ENCODE results near the gene PPP1R13B.
A peak's percentile ranks its signal among the peaks of the same experiment; 100 is the strongest.
"Not testable (repeated sequence)": the region's sequence is repeated elsewhere in the genome, so short reads cannot be mapped to it uniquely, and the experiment has no call there.

Gene PPP1R13B

DNA sequence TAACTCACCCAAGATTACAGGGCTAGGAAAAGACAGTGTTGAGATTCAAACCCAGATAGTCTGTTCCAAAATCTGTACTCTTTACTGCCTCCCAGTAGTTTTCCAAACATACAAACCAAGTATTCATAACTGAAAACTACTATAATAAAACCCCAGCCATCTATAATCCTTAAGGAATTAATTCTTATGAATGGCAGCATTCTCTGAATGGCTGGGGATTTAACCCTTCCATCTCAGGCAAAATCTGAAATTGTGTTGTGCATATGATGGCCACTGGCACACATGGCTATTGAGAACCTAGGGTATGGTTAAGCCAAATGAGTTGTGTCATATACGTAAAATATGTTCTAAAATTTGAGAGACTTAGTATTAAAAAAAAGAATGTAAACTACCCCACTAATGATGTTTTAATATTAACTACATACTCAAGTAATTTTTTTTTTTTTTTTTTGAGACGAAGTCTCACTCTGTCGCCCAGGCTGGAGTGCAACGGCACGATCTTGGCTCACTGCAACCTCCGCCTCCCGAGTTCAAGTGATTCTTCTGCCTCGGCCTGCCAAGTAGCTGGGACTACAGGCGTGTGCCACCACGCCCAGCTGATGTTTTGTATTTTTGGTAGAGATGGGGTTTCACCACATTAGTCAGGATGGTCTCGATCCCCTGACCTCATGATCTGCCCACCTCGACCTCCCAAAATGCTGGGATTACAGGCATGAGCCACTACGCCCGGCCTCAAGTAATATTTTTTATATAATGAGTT is 16.7 kb downstream of the PPP1R13B start:
- no peak for DNase-seq

DNA sequence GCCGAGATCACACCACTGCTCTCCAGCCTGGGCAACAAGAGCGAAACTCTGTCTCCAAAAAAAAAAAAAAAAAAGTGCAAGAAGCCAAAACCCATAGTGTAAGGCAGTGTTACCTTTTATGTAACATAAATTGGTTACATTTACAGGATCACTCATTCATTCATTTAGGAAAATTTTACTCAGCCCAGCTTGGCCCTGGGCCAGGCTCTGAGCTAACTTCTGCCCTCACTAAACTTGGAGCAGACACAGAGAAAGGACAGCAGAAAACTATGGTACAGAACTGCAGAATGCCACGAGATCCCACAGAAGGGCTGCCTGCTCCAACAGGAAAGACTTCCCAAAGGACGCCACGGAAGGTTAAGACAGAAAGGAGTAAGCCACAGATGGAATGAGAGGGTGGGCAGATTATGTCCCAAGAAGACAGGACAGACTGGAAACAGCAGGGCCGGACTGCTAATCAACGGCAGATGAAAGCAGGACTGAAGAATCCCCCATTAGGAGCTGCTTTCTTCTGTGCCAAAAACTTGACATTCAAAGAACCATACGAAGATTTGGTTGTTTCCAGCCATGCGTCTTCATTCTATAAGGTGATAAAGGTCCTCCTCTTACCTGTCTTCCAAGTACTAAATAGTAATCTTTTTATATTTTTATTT is 18.9 kb downstream of the PPP1R13B start:
- DNase-seq: no peak

DNA sequence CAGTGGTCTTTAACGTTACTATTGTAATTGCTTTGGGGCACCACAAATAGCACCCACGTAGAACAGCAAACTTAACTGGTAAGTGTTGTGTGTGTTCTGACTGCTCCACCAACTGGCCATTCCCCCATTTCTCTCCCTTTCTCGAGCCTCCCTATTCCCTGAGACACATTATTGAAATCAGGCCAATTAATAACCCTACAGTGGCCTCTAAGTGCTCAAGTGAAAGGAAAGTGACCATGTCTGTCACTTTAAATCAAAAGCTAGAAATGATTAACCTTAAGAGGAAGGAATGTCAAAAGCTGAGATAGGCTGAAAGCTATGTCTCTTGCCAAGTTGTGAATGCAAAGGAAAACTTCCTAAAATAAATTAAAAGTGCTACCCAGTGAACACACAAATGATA is 22.3 kb downstream of the PPP1R13B start:
- no peak for DNase-seq

DNA sequence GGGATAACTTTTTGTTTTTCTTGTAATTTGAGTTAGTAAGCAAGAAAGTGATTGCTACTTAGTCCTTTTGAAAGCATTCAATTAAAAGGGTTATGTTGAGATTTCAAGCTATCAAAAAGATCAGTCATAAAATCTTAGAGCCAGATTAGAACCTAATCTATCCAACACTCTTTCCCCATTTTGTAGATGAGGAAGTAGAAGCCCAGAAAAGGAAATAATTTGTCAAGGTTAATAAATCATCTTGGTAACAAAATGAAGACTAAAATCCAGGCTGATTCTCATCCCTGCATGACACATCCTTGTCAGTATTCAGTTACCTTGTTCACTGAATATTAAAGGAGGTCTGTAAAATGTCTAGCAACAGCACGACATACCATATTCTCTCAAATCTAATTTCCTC is 26.5 kb downstream of the PPP1R13B start:
- DNase-seq: no peak

DNA sequence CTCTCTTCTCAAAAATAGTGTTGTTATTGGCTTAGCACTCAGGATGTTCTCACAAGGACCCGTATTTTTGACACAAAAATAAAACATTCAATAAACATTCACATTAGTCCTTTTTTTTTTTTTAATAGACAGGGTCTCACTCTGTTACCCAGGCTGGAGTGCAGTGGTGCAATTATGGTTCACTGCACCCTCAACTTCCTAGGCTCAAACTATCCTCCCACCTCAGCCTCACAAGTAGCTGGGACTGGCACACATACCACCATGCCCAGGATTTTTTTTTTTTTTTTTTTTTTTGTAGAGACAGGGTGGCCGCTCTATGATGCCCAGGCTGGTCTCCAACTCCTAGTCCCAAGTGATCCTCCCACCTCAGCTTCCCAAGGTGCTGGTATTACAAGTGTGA is 27.0 kb downstream of the PPP1R13B start:
- no peak for DNase-seq

DNA sequence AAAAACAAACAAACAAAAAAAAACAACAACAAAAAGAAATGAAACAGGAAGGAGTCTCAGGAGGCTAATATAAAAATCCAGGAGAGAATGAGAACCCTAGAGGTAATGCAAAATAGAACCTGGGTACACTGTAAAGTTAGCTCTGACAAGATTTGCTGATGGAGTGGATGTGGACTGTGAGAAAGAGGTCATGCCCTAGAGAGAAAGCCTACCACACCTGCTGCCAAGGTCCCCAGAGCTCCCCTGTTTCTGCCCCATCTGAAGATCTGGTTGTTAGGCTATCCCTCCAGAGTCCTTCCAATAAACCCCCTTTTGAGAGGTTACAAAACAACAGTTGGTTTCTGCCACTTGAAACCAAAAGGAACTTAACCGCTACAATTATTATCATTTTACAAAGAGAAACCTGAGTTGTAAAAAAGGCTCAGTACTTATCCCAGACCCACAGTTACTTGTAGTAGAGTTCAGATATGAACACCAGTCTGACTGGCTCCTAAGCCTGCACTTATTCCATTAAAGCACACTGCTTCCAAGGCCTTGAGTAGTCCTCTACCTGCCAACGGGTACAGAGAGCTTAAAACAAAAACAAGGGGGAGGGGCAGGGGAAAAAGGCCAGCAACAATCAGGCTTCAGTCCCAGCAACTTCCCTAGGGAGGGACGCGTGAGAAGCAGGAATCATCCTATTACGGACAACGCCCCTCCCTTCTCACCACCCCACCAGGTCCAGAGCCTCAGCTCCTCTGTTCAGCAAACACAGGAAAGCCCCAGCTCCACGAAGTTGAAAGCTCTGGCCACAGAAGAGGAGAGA is 27.7 kb downstream of the PPP1R13B start:
- DNase-seq: no peak

DNA sequence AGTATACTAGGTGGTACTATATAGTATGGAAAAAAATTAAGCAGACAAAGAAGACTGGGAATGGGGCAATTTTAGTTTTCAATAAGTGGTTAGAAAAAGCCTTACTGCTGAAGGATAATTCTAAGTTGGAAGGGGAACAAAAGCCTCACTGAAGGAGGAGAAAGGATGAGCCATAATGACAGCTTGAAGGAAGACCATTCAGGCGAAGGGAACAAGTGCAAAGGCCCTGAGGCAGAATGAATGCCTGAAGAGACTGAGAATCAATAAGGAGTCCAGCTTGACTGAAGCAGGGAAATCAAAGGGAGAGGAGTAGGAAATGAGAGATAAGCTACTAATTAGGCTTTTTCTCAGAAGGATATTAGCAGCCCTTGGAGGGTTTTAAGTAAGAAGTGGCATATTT is 28.5 kb downstream of the PPP1R13B start:
- no peak for DNase-seq

DNA sequence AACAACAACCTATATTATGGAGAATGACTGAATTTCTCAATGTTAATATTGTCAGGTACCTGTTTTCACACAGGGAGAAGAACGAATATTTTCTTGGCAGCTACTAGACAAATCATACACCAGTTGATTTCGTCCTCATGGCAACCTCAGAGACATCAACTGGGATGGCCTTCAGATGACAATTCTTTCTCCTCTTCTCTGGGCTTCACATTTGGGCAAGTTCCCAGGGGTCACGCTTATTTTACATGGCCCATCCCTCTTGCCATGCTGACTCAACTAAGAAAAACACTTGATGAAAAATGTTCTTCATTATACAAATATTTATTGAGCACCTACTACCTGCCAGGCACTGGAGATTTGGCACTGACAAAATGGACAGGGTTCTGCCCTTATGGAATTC is 29.0 kb downstream of the PPP1R13B start:
- no peak for DNase-seq

DNA sequence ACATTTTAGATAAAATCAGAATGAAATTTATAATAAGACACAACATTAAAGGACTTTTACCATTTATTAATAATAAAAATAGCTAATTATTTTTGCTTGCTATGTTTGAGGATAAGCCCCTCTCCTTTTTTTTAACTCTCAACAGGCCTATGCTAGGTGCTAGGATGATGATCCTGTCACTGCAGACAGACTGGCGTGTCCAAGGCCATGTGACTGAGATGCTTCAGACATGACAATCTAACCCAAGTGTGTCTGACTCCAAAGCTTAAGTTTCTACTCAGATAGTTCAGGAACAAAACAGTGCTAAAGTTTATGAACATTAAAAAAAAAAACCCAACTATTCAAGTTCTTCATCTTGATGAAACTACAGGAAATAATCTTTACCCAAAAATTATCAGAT is 29.8 kb downstream of the PPP1R13B start:
- DNase-seq: no peak

DNA sequence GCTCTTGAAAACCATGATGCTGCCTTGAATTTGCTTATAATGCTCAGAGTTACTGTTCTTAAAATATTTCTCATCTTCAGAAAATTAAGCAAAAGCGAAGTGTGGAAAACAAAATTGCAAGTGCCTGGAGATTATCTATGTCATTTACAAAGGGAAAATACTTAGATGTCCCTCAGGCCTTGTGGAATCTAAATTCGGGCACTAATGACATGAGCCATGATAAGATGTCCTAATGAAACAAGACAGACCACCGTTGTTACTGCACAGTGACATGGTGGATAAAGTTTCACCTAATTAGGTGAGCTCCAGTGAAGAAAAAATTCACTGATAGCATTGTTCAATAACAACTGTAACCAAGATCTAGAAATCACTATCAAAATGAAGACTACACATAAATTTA is 30.4 kb downstream of the PPP1R13B start:
- no peak for DNase-seq

DNA sequence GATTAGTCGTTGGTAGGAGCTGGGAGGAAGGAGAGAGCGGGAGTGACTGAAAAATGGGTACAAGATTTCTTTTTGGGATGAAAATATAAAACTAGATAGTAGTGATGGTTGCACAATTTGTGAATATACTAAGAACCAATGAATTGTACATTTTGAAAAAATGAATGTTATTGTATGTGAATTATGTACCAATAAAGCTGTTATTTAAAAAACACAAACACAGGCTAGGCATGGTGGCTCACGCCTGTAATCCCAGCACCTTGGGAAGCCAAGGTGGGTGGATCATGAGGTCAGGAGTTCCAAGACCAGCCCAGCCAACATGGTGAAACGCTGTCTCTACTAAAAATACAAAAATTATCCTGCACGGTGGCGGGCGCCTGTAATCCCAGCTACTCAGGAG is 32.1 kb downstream of the PPP1R13B start:
- DNase-seq: no peak

DNA sequence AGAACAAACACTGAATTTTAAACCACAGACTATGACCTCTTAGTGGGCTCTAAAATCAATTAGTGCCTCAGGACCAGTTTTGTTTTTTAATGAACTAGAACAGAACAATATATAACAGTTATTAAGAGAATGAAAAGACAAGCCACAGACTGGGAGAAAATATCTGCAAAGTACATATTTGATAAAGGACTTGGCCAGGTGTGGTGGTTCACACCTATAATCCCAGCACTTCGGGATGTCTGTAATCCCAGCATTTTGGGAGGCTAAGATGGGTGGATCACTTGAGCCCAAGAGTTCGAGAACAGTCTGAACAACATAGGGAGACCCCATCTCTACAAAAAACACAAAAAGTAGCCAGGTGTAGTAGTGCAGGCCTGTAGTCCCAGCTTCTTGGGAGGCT is 36.2 kb downstream of the PPP1R13B start:
- DNase-seq: no peak

DNA sequence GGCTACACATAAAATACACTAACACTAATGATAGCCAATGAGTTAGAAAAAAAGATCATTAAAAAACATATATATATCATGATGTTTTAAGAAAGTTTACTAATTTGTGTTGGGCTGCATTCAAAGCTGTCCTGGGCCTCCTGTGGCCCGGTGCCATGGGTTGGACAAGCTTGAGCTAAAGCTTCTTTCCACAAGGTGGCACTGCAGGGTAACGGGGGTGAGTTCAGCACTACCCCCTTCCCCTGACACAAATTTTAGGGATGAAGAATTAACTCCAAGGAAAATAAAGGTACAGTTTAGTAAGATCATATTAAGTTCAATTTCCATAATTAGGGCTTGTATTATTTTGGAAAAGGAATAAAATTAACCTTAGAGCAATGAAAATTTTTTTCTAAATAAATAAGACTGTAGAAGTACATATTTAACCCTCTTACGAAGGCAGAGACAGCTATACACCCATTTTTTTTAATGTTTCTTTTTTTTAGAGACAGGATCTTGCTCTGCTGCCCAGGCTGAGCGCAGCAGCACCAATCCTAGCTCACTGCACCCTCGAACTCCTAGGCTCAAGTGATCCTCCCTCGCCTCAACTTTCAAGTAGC is 38.9 kb downstream of the PPP1R13B start:
- DNase-seq: peak; percentile 26

DNA sequence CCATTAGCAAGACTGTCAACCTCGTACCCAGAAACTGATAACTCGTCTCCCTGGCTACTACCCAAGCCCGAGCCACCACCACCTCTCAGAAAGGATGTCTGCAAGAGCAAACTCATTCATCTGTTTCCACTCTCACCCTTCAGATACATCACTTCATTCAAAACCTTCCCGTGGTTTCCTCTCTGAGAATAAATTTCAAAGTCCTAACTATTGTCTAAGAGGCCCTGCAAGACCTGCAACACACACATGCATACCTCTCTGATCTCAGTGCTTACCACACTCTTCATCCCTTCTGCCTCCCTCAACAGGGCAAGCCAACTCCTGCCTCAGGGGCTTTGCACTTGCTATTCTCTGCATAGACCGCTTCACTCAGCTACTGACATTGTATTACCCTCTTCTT is 40.6 kb downstream of the PPP1R13B start:
- DNase-seq: no peak

DNA sequence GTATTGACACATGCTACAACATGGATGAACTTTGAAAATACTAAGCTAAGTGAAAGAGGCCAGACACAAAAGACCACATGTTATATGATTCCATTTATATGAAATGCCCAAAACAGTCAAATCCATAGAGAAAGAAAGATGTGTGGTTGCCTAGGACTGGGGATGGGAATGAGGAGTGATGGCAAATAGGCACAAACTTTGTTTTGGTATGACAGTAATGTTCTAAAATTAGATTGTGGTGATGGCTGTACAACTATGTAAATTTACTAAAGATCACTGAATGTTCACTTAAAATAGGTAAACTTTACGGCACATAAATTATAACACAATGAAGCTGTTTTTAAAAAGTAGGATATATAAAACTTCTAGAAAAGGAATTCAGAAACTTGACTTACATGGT is 41.7 kb downstream of the PPP1R13B start:
- DNase-seq: no peak

DNA sequence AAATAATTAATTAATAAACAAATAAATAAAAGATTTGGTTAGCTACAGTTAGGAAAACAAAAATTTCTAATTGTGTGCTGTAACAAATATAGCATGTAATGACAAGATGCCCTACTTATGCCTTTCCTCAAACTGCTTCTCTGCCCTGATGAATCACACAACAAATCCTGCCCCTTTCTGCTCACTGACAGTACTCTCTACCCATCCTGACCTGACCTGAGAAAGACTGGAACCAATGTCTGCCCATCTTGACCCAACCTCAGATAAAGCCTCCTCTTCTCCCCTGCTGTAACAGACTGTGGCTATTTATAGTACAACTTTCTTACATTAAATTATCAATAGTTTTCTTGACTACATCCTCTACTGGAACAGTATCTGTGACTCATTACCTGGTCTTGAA is 43.7 kb downstream of the PPP1R13B start:
- no peak for DNase-seq

DNA sequence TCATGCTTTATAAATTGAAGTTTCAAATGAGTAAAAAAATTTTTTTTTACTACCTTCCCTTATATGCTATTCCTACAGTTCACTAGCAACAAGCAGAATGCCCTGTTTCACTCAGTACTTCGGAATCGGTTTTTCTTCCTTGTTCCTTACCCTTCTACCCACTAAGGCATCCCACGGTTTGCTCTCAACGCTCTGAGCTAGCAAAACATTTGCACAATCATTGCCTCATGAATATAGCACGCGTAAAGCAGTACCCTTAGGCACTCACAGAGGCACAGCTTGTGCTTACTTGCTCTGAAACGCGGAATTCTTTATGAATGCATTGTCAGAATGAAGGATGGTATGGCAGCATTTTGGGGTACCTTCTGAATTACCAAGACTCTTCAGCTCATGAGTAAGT is 45.0 kb downstream of the PPP1R13B start:
- DNase-seq: no peak

DNA sequence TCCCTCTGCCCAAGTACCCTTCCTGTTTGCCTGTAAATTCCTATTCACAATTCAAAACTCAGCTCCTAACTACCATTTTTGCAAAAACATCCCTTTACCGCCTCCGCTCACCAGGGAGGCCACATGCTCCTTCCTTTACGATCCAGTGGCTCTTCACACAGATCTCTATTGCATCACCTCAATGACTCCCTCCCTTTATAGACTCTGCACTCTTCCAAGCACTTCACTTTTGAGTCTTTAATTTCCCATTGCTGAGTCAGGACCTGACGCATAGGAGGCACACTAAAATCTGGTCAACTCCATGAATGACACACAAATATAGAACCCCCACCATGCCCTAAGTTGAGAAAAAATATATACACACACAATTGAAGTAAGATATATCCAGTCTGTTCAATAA is 45.9 kb downstream of the PPP1R13B start:
- DNase-seq: peak; percentile 23

DNA sequence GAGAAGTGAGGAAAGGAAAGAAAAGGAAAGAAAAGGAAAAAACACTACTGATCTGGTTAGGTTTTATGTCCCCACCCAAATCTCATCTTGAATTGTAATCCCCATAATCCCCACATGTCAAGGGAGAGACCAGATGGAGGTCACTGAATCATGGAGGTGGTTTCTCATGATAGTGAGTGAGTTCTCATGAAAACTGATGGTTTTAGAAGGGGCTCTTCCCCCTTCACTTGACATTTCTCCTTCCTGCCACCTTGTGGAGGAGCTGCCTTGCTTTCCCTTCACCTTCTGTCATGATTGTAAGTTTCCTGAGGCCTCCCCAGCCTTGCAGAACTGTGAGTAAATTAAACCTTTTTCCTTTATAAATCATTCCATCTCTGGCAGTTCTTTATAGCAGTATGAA is 54.2 kb downstream of the PPP1R13B start:
- DNase-seq: not testable (repeated sequence)

DNA sequence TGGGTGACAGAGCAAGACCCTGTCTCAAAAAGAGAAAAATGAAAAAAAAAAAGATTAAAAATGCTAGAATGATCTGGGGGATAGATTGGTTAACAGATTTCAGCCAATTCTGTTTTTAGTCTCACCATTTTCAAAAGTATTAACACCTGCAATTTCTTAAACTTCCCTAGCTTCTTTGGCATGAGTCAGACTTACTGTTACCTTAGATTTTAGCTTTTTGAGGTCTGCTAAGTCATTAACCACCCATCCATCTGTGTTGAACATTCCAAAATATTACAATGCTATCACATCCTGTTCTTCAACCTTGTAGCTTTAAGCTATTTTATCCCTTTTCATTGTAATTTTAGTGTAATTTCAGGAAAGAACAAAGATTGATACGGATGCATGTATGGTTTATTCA is 59.3 kb downstream of the PPP1R13B start:
- no peak for DNase-seq

DNA sequence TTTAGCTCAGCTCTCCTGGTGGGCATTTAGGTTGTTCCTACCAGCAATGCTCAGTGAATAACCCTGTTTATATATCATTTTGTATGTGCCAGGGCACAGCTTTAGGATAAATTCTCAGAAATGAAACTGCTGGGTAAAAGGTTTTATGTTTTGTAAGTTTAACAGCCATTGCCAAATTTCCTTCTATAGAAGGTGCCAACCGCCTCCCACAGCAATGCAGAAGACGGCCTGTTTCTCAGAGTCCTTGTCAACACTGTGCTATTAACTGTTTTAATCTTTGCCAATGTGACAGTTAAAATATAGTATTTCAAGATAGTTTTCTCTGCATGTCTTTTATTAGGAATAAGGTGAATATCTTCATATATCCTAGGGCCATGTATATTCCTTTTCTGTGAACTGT is 65.0 kb downstream of the PPP1R13B start:
- DNase-seq: no peak

DNA sequence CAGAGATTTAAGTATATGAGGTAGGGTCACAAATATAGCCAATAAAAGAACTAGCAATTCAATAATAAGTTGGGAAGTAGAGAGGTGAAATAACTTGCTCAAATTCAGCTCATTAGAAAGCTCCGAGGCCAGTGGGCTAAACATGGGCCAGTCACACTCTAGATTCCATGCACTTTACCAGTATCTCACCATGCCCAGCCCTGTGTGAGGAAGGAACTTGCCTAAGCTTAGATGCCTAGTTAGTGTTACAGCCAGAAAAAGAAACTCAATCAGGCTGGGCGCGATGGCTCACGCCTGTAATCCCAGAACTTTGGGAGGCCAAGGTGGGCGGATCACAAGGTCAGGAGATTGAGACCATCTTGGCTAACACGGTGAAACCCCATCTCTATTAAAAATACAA is 71.1 kb downstream of the PPP1R13B start:
- not testable (repeated sequence) for DNase-seq

DNA sequence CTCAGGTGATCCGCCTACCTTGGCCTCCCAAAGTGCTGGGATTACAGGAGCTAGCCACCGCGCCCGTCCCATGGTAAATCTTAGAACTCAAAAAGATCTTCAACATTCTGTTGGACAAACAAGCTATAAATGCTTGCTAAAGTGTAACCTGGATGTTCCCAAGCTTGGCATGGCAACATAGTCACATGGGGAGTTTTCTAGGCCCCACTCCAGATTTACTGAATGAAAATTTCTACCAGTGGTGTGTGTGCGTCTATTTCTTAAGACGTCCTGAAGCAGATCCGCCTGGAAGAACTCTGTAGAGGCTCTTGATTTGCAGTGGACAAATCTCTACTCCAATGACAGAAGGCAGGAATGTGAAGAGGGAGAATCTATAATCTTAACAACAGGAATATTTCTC is 71.9 kb downstream of the PPP1R13B start:
- no peak for DNase-seq

DNA sequence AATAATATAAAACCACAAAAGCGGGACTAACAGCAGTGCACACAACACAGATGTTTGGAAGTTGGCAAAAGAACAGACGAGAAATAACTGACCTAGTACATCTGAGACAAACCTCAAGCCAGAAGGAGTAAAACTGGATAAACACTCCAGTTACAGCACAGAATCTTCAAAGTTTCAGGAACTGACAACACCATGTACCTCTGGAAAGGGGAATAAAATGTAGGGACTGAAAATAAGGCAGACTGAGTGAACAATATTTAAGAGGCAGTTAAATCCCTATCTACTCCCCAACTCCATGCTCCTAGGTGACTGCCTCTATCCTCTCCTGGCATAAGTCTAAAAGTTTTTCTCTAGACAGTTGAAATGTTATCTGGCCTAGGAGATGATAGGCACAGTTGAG is 73.9 kb downstream of the PPP1R13B start:
- no peak for DNase-seq
